H1 (cell line): Measurements from ENCODE around the gene RNMT. TPM values are rescaled to one million over a fixed set of nuclear protein-coding genes. Genes with fewer than 3 reads are reported as not detected.

Experiments
- CHD7 ChIP-seq: fragments of 300-600 bp; sonication (generic); IDR thresholded peaks from 2 replicates; pipeline ENCODE4 v1.7.1; 2012; ENCODE audit warnings: low read length, moderate library complexity, mild to moderate bottlenecking, inconsistent platforms; ENCODE audit not compliant: insufficient replicate concordance
- polyA plus RNA-seq, 7 experiments: library from polyadenylated mRNA; depleted of rRNA in 3 of 7; stranded (reverse) in 5 of 7; unstranded in 2 of 7; fragments of >200 nt in 5 of 7; fragments of 200-250 nt in 2 of 7; gene quantifications; 1 replicate in 5 of 7; 2 replicates in 1 of 7; 4 replicates in 1 of 7; pipeline versions ENCODE4 v1.2.1 to v1.2.3, GENCODE V29; 2011 to 2013; ENCODE audit warnings: missing spikeins in 2 of 7, mixed read lengths in 2 of 7
- total RNA-seq: library from RNA; stranded (reverse); fragmentation: NEBNext Ultra II Directional; extraction: Animal tissue kit (Norgen Biotek cat#: 25700); gene quantifications from 2 replicates; pipeline ENCODE4 v1.2.1, GENCODE V29; 2021

Gene RNMT
- total and polyA plus RNA-seq, 2 of the 8 experiments (the other 6 are each of a cell fraction or from before 2014, with no cell fraction given): 25.3 to 63.5 TPM

DNA sequence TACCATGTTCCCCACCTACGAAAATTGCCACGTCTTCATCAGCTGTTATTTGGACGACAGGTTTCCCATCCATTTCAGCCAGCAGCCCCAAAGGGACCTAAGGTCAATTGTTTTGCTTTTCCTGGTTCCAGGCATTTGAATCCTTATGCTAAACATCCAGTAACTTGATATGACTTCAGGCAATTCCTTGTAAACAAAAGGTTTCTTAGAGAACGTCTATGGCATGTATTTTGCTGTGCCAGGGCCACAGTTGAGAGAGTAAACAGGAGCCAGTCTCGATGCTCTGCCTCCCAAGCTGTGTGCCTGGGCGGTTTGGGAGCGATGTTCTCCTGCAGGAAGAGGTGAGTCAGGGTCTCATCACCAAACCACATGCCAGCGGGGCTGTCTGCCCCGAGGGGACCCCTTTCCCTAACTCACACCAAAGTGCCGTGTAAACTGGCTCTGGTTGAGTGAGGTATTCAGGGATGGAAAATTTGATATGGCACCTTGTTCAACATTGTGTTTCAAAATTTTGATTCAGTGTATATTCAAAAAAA, 84.5 kb downstream of the RNMT start (continued):
- TF ChIP-seq CHD7: no peak
